CD4-positive, alpha-beta T cell treated with Interleukin-10 for 1 hour (primary cell): Measurements from ENCODE around the gene DNASE1L2.

ENCODE experiments used
- DNase-seq: peaks from one replicate; pipeline ENCODE4 v3.0.0-alpha.2; 2020

DNASE1L2 gene

DNA sequence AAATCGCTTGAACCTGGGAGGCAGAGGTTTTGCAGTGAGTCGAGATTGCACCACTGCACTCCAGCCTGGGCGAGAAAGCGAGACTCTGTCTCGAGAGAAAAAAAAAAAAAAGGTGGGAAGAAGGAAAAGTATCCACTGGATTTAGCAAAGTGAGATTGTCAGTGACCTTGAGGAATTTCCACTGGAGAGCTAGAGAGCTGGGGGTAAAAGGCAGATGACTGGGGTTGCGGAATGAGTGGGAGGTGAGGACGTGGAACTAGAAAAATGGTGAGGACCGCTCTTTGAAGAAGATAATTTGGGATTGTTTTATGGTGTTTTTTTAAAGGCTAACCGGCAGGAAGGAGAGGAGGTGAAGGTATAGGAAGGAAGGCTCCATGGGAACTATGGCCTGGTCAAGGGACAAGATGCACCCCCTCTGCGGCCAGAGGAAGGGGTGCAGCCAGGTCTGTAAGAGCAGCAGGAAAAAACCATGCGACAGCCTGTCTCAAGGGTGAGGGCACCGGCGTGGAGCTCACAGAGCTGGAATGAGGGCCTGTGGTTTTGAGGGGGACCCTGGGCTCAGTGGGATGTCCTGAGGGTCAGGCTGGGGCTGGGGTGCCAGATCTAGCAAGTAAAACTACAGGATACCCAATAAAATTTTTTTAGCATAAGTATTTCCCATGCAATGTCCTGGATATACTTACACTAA, 31.7 kb upstream of the DNASE1L2 start:
- DNase-seq, result no peak

DNA sequence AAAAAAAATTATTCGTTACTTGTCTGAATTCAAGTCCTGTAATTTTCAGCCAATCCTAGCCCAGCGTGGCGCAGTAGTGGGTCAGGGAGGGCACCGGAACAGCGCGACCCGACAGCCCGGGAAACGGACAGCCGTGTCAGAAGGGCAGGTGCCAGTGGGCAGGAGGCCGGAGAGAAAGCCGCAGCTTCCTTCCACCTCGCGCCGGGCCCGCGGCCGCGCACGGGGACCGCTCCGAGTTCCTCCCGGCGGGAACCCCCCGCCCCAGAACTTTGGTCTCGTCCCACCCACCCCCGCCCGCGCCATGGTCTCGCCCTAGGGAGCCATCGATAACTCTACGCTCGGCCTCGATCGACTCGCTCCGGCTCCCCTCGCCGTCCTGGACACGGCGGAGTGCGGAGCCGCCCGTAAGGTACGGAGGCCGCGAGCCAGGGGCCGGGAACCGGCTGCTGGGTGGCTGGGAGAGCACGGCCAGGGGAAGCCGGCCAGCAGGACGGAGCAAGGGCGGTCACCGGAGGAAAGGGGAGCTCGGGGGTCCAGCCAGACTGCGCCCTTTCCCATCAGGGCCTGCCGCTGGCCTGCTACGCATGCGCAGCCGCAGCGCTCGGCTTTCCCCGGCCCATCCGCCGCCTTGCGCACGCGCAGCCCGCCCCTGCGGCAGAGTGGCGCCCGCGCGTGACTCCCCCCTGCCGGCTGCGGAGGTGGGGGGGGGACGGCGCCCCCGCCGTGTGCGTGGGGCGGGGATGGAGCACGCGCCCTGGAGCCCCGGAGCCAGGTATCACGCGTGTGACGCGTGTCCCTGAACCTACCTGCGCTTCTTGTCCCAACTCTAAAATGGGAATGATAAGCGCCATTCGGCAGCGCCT, 30.9 kb upstream of the DNASE1L2 start, which contains the start of gene MLST8:
TSS of gene MLST8 (plus strand) at position 351 of the 863 bp plus-strand sequence. CDS start 632 bp downstream, outside the sequence.
- peak; percentile 93 for DNase-seq

DNA sequence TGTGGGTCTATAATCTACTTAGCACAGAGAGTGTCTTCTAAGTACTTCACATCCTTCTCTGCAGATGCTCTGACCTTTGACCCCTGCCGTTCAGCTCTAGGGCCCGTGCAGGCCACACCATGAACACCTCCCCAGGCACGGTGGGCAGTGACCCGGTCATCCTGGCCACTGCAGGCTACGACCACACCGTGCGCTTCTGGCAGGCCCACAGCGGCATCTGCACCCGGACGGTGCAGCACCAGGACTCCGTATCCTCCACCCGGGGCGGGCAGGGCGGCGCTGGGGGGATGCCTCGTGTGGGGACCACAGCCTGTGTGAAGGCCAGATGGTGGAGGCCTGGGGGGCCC, 30.3 kb upstream of the DNASE1L2 start:
- DNase-seq, result no peak

GRCh38 chr16:2206420-2206779, 29.8 kb upstream of the DNASE1L2 start:
- DNase-seq, result no peak

- DNase-seq, result no peak
Observed at GRCh38 chr16:2206780-2207433, 29.3 kb upstream of the DNASE1L2 start.

- DNase-seq, result no peak
Observed at GRCh38 chr16:2207872-2208271, 28.4 kb upstream of the DNASE1L2 start.

DNA sequence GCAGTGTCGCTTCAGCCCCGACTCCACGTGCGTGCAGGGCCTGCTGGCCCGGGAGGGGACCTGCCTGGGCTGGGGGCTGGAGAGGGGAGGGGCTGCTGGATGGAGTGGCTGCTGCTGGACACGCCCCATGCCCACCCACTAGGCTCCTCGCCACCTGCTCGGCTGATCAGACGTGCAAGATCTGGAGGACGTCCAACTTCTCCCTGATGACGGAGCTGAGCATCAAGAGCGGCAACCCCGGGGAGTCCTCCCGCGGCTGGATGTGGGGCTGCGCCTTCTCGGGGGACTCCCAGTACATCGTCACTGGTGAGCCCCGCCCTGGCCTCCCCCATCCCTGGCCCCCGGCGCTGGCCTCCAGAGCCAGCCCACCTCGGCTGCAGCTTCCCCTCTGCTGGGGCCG, 27.9 kb upstream of the DNASE1L2 start:
- no peak for DNase-seq

GRCh38 chr16:2208772-2209171, 27.5 kb upstream of the DNASE1L2 start:
- DNase-seq, result no peak

DNA sequence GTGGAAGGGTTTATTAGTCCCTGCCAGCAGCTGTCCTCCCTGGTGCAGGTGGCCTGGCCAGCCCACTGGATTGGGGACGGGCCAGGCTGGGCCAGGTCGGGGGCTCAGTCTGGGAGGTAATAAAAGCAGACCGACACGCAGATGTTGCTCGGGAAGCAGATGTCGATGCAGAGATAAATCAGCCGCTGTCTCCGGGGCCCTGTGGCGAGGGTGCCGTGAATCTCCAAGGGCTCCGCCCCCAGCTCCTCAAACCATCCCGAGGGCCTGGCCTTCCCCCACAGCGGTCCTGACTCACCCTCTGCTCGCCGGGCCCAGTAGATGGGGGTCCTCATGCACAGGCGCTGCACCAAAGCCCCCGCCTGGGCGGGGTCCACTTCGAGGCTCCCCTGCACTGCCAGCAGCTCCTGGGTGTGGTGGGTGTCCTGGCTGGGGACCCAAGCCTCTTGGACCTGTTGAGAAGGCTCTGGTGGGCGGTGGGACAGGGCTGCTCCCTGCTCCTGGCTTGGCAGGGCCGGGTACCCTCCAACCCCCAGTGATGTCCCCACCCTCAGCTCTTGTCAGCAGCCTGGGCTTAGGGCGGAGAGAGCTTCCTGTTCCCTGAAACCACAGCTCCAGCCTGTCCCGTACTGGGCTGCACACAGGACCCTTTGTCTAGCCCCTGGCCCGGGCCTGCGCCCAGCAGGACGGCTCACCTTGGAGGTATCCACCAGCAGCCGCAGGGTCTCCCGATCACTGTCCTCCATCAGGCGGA, 26.8 kb upstream of the DNASE1L2 start:
- no peak for DNase-seq

DNA sequence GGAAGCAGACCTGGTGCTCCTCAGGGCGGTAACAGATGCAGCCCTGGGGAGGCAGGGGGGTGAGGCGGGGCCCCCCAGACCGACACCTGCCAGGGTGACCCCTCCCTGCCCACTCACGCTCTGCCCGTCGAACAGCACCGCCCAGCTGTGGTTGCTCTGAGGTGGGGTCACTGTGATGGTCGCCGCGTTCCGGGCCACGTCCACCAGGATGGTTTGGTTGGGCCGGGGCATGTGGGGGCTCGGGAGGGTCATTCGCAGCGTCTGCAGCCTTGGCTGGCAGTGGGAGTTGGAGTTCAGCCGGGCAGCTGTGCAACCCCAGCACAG, 26.3 kb upstream of the DNASE1L2 start:
- no peak for DNase-seq

- no peak for DNase-seq
Observed at GRCh38 chr16:2210386-2211365, 25.6 kb upstream of the DNASE1L2 start, which contains the start of gene BRICD5. Gene BRICD5 (minus strand): TSS chr16:2210863. CDS start chr16:2210833, 30 bp downstream.

GRCh38 chr16:2211923-2212347, 24.3 kb upstream of the DNASE1L2 start:
- DNase-seq, result no peak

DNA sequence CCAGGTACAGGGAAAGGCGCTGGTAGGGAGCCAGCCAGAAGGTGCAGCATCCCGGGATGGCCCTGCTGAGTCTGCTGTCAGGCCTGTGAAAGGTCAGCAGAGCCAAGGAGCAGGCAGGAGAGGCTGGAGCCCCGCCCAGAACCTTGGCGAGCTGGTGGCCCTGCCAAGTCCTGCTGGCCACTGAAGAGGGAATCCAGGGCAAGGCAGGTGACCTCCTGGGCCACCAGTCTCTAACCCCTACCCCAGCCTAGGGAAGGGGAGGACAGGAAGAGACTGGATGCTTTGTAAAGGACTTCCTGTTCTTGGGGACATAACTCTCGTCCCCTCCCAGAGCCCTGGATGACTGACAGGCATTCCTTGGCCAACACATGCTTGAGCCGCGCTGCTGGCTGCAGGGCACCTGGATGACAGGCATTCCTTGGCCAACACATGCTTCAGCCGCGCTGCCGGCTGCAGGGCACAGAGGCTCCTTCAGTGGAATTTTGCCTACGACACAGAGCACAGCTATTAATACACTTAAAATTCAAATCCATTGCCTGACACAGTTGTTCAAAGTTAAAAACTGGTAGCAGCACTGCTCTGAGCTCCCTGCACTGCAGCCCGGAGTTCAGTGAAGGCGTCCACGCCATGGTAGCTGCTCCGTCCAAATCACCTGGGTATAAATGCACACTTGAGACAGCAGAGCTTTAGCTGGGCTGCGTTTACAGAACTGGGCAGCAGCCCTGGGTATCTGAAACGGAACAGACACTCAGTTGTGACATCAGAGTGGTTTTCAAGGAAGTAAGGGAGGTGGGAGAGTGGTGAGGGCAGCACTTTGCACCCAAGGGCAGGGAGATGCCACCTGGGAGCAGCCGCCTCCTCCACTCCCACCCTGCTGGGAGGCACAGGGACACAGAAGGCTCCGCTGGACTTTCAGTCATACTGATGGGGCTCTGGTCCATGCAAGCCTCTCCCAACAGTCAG, 23.6 kb upstream of the DNASE1L2 start:
- no peak for DNase-seq

DNA sequence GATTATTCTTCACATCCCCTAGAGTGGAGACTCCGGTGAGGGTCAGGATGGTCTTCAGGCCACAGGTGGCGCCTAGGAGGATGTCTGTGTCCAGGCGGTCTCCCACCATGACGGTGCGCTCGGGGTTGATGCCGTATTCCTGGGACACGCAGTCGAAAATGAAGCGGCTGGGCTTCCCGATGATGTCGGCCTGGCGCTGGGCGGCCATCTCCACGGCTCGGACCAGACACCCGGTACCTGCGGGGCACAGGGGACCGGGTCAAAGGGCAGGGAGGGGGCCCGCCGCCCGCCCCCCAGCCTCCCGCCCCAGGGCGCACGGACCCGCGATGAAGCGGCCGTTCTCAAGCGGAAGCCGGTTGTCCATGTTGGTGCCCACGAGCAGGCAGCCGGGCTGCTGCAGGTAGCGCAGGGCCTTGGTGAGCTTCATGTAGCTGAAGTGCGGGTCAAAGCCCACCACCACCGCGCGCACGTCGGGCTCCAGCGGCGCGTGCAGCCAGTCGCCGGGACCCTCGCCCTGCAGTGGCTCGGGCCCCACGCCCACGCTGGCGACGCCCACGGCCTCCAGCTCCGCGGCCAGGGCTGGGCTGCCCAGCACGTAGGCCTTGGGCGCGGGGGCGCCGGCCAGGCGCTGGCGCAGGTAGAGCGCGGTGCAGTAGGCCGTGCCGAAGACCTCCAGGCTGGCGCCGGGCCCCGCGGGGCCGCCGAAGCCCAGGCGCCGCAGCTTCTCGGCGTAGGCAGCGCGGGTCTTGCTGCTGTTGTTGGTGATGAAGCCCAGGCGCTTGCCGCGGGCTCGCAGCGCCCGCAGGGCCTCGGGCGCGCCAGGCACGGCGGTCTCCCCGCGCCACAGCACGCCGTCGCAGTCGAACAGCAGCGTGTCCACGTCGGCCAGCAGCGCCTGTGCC, 22.2 kb upstream of the DNASE1L2 start:
- no peak for DNase-seq

DNA sequence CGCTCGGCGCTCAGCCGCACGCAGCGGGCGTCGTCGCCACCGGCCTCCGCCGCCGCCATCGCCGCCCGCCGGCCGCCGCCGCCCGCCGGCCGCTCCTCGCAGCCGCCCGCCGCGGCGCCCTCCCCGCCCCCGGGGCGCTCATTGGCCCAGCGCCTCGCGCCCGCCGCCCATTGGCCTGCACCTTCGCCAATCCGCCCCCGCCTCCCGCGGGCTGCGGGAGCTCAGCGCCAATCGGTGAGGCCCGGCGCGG, 21.6 kb upstream of the DNASE1L2 start, which contains the start of gene PGP:
TSS of gene PGP (minus strand) at position 122 of the 250 bp plus-strand sequence. CDS start at position 59, 63 bp downstream.
- no peak for DNase-seq

DNA sequence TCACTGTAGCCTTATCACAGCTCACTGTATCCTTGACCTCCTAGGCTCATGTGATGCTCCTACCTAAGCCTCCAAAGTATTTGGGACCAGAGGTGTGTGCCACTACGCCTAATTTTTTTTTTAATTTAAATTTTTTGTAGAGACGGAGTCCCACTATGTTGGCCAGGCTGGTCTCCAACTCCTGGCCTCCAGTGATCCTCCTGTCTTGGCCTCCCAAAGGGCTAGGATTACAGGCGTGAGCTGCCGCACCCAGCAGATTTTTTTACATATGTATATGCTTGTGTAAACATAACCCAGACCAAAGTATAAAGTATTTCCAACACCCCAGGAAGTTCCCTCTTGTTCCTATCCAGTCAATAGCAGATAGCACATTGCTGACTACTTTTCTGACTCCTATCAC, 19.9 kb upstream of the DNASE1L2 start:
- no peak for DNase-seq

- DNase-seq, result peak; percentile 99
Observed at GRCh38 chr16:2223221-2223941, 12.9 kb upstream of the DNASE1L2 start, which contains the start of gene E4F1. Gene E4F1 (plus strand): TSS chr16:2223591. CDS start chr16:2223614, 23 bp downstream.

- peak; percentile 19 for DNase-seq
Observed at GRCh38 chr16:2223942-2224486, 12.2 kb upstream of the DNASE1L2 start.
